Adrenal gland (tissue), 12 donors: ENCODE measurements around the gene MEOX2. TPM values are rescaled to one million over a fixed set of nuclear protein-coding genes. Genes with fewer than 3 reads are reported as not detected.

Source experiments
- DNase-seq, 7 donors: peaks; one replicate each; pipeline ENCODE4 v3.0.0-alpha.2; 2019 to 2020
- H3K27ac ChIP-seq, 5 donors: fragments of 200-600 bp; sonication (generic) in 4 of 5; 1 replicate in 3 of 5; 2 replicates in 2 of 5; pipeline versions ENCODE4 v1.5.1 to v1.8.0; 2016 to 2020; ENCODE audit warnings: mild to moderate bottlenecking in 1 of 5
- H3K27me3 ChIP-seq: fragments of 200-600 bp; 2 replicates; pipeline ENCODE4 v1.8.0; 2021
- H3K36me3 ChIP-seq, 2 donors: fragments of 200-600 bp; replicated peaks in 1 of 2; 1 replicate in 1 of 2; 2 replicates in 1 of 2; pipeline versions ENCODE4 v1.5.1 to v1.8.0; 2018 to 2022
- H3K4me1 ChIP-seq, 2 donors: fragments of 200-600 bp; replicated peaks in 1 of 2; 1 replicate in 1 of 2; 2 replicates in 1 of 2; pipeline versions ENCODE4 v1.5.1 to v1.8.0; 2018 to 2021
- H3K4me3 ChIP-seq, 4 donors: fragments of 200-600 bp; sonication (generic) in 3 of 4; one replicate each; pipeline ENCODE4 v1.5.1; 2016 to 2018
- H3K9me3 ChIP-seq, 3 donors: fragments of 200-600 bp; sonication (generic) in 1 of 3; replicated peaks in 1 of 3; 1 replicate in 2 of 3; 2 replicates in 1 of 3; pipeline versions ENCODE4 v1.5.1 to v1.8.0; 2016 to 2021
- POLR2A ChIP-seq, 2 donors: fragments of 450-650 bp; IDR thresholded peaks; one replicate each; pipeline ENCODE4 v1.6.1; 2017; ENCODE audit warnings: antibody characterized with exemption in 2 of 2, mild to moderate bottlenecking in 2 of 2, moderate library complexity in 1 of 2
- WGBS, 4 donors: extraction: QIAGEN DNeasy Blood & Tissue Kit in 2 of 4; methylation state at CpG; one replicate each; pipeline versions ENCODE4 v1.1.5 to v1.1.7; 2013 to 2017; 5-methylcytosine and 5-hydroxymethylcytosine counted together
- intact Hi-C, 2 donors: fragments of 100-400 bp; cut with DNase I; formaldehyde crosslinking; loops; one replicate each; pipeline versions ENCODE4 v1.14.1 to v1.15.0; 2022 to 2023
- polyA plus RNA-seq, 3 donors: library from polyadenylated mRNA; stranded (reverse); fragments of 200-250 nt in 2 of 3; fragments of 350-450 nt in 1 of 3; fragmentation: Illumina TruSeq in 1 of 3; extraction: RNeasy Lipid Tissue Mini Kit (QIAGEN cat#74804) in 1 of 3; gene quantifications; one replicate each; pipeline ENCODE4 v1.2.3, GENCODE V29; 2013 to 2014
- total RNA-seq, 9 donors: library from RNA; depleted of rRNA in 4 of 9; stranded (reverse); fragments of >200 nt in 4 of 9; fragments of 120-200 nt in 1 of 9; fragmentation: NEBNext Ultra II Directional in 1 of 9; extraction: Animal tissue kit (Norgen Biotek cat#: 25700) in 1 of 9; gene quantifications; one replicate each; pipeline versions ENCODE4 v1.1.0 to v1.2.4, GENCODE V29; 2013 to 2023
- TF ChIP-seq, protein P1 (sequence below), 6 experiments: fragments of 450-650 bp in 4 of 6; fragments of 200-600 bp in 2 of 6; sonication (generic) in 1 of 6; IDR thresholded peaks; 1 replicate in 5 of 6; 2 replicates in 1 of 6; pipeline versions ENCODE4 v1.5.1 to v1.8.0; 2016 to 2021; ENCODE audit warnings: antibody characterized with exemption in 6 of 6, mild to moderate bottlenecking in 2 of 6, moderate library complexity in 1 of 6
- donor health status: healthy with polysubstance abuse.
- donor health status: Bipolar disorder and iron deficiency.
- donor health status: DM: yes; HTN: yes; CAD: no.
- donor health status: DM: no; HTN: no; CAD: no.
- donor health status: DM: no; HTN: no; CAD: no.
- donor health status: DM: yes; HTN: yes; CAD: no.

The MEOX2 gene
- total and polyA plus RNA-seq, 12 donors = 0.14 to 3.0 (median 0.79) TPM; not detected in 2

DNA sequence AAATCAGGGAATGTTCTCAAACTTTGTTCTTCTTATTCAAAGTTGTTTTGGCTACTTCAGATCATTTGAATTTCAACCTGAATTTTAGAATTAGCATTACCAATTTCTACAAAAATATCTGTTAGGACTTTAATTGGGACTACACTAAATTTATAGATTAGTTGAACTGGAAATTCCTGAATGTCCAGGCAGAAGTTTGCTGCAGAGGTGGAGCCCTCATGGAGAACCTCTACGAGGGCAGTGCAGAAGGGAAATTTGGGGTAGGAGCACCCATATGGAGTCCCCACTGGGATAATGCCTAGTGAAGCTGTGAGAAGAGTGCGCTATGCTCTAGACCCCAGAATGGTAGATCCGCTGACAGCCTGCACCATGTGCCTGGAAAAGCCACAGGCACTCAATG, 101.9 kb downstream of the MEOX2 start:
- TF ChIP-seq POLR2A (IDR thresholded peaks at IDR 0.05) = no peak
- TF ChIP-seq, protein P1, sequence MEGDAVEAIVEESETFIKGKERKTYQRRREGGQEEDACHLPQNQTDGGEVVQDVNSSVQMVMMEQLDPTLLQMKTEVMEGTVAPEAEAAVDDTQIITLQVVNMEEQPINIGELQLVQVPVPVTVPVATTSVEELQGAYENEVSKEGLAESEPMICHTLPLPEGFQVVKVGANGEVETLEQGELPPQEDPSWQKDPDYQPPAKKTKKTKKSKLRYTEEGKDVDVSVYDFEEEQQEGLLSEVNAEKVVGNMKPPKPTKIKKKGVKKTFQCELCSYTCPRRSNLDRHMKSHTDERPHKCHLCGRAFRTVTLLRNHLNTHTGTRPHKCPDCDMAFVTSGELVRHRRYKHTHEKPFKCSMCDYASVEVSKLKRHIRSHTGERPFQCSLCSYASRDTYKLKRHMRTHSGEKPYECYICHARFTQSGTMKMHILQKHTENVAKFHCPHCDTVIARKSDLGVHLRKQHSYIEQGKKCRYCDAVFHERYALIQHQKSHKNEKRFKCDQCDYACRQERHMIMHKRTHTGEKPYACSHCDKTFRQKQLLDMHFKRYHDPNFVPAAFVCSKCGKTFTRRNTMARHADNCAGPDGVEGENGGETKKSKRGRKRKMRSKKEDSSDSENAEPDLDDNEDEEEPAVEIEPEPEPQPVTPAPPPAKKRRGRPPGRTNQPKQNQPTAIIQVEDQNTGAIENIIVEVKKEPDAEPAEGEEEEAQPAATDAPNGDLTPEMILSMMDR (IDR thresholded peaks at IDR 0.05) = no peak
- Histone ChIP-seq H3K27me3 (no peaks in the 10 kb centered on the region), H3K27ac (no peak overlapping the region), H3K36me3 (no peaks in the 10 kb centered on the region), H3K4me3 (no peak overlapping the region), H3K9me3 (no peaks in the 10 kb centered on the region), H3K4me1 (no peaks in the 10 kb centered on the region)
- intact Hi-C loops = no loop called here
- 87 to 95% (median 91%) methylated on average over 3 of the region's 3 CpGs for WGBS, 4 donors
- no peak for DNase-seq

DNA sequence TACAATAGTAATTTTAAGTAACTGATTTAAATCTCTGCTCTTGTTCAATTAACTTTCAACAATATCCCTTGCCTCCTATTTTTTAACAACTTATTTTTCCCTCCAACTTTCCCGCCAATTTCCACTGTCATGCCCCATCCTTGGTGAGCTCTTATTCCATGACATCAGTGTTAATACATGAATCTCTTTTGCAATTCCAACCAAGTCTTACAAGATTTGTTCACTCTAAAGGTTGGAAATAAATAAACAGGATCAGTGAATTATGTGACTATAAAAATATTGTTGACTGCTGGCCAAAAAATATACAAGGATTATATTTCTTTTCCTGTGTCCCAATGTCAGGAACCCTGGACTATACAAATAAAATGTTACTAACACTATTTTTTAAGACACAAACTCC, 103.7 kb downstream of the MEOX2 start:
- H3K4me1 ChIP-seq = no peaks in the 10 kb centered on the region
- H3K27ac ChIP-seq = no peak overlapping the region
- H3K27me3 ChIP-seq = no peaks in the 10 kb centered on the region
- H3K9me3 ChIP-seq = no peaks in the 10 kb centered on the region
- no peaks in the 10 kb centered on the region for H3K36me3 ChIP-seq
- intact Hi-C loops = no loop called here
- DNase-seq = no peak
- TF ChIP-seq, protein P1 (IDR thresholded peaks at IDR 0.05) = no peak
- TF ChIP-seq POLR2A (IDR thresholded peaks at IDR 0.05) = no peak
- WGBS, 4 donors = 83 to 91% (median 85%) methylated on average over 1 of the region's 1 CpG
- no peak overlapping the region for H3K4me3 ChIP-seq

DNA sequence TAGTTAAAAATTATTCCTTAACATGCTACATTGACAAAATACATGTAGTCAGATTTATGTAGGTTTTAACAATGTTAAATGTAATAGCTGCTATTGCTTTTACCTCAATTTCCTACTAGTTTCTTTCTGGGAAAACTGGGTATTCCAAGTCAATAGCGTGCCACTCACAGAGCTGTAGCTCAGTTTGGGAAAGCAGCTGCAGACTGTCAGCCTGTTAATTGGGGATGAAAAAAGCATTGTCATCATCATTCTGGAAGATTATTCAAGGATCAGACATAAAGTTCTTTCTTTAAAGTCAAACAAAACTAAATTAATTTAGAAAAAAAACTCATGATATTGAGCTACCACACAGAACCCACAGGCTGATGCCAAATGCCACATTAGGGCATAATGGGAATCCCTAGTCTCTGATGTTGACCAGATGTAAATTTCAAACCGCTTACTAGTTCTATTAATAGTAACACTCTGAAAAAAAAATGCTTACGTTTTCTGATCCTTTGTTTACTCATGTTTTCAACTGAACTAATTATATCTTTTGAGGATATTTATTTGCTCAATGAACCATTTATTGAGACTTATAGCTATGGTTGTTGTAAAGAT, 105.0 kb downstream of the MEOX2 start:
- no peaks in the 10 kb centered on the region for H3K36me3 ChIP-seq
- intact Hi-C loops = no loop called here
- no peaks in the 10 kb centered on the region for H3K9me3 ChIP-seq
- DNase-seq = no peak
- H3K27me3 ChIP-seq = no peaks in the 10 kb centered on the region
- H3K4me1 ChIP-seq = no peaks in the 10 kb centered on the region
- H3K27ac ChIP-seq = no peak overlapping the region
- TF ChIP-seq, protein P1 (IDR thresholded peaks at IDR 0.05) = no peak
- no peak for TF ChIP-seq POLR2A (IDR thresholded peaks at IDR 0.05)
- WGBS, 4 donors = 47 to 62% (median 57%) methylated on average over 3 of the region's 3 CpGs
- no peak overlapping the region for H3K4me3 ChIP-seq

DNA sequence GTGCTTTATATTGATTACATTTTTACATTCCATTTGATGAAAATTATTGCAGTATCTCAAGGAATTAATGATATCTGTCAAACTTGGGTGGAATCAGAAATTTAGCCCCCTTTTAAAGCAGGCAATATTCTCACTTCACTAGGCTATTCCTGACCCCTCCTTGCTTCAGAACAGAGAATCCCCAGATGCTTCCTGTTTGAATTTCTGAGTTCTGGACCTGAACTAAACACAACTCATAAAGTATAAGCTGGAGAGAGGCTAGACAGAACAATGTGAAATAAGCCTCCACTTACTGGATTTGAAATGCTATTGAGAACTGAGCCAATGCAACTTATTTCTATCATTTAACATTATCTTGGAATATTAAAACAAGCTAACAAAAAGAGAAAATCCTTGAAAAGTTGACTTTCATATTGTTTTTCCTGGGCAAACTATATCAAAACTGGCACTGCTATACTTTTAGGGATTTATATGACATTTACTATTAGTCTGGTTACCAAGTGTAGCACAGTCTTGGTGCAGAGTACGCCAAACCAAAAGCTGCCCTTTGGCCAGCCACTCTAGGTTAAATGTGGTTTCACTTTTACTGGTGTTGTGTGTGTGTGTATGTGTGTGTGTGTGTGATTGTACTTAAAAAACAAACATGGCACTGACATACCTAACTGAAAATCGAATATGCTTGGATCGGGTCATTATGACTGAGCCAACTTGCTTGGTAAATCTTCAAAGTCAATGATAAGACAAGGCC, 105.7 kb downstream of the MEOX2 start:
- H3K4me3 ChIP-seq = no peak overlapping the region
- TF ChIP-seq POLR2A (IDR thresholded peaks at IDR 0.05) = no peak
- TF ChIP-seq, protein P1 (IDR thresholded peaks at IDR 0.05) = no peak

More for the DNA sequence above, 105.7 kb downstream of the MEOX2 start:
- 81 to 86% (median 84%) methylated on average over 3 of the region's 3 CpGs for WGBS, 4 donors
- Histone ChIP-seq H3K27me3 (no peaks in the 10 kb centered on the region), H3K9me3 (no peaks in the 10 kb centered on the region), H3K36me3 (no peaks in the 10 kb centered on the region), H3K27ac (no peak overlapping the region), H3K4me1 (no peaks in the 10 kb centered on the region)
- intact Hi-C loops = no loop called here
- no peak for DNase-seq
